H1 (cell line): ENCODE results near the gene CFAP20. TPM values are rescaled to one million over a fixed set of nuclear protein-coding genes. Genes with fewer than 3 reads are reported as not detected.

Experiments
- CTCF ChIA-PET: fragments of 300-600 bp; sonication (Branson Sonifier 250); formaldehyde crosslinking; loops from one replicate; lab custom pipeline; 2021; ENCODE audit not compliant: partially characterized antibody; lab: Charles Lee
- POLR2A ChIA-PET: fragments of 300-600 bp; sonication (Branson Sonifier 250); formaldehyde crosslinking; loops from one replicate; lab custom pipeline; 2021; ENCODE audit warnings: inconsistent platforms; ENCODE audit not compliant: partially characterized antibody; lab: Charles Lee
- DNase-seq, 2 experiments: peaks; one replicate each; pipeline versions ENCODE4 v3.0.0 to v3.0.0-alpha.2; 2010 to 2022; ENCODE audit warnings: low spot score in 2 of 2, low read depth in 1 of 2, mixed read lengths in 1 of 2
- FAIRE-seq: peaks from 2 replicates; lab custom pipeline; 2011; peaks lifted over from hg19 to GRCh38; lab: Jason Lieb, UNC
- H2AFZ ChIP-seq: 2 replicates; pipeline ENCODE4 v1.8.1; 2012; ENCODE audit warnings: low read length, inconsistent platforms
- H2AK5ac ChIP-seq: 2 replicates; pipeline ENCODE4 v1.6.1; 2013; ENCODE audit warnings: low read depth, low read length
- H2BK120ac ChIP-seq: replicated peaks from 2 replicates; pipeline ENCODE3; 2013; ENCODE audit warnings: low read depth, low read length, inconsistent platforms
- H2BK12ac ChIP-seq: 2 replicates; pipeline ENCODE4 v1.6.1; 2013; ENCODE audit warnings: low read depth, low read length
- H2BK15ac ChIP-seq: 2 replicates; pipeline ENCODE4 v1.6.1; 2013; ENCODE audit warnings: low read length
- H2BK20ac ChIP-seq: 2 replicates; pipeline ENCODE4 v1.6.1; 2013; ENCODE audit warnings: low read length
- H2BK5ac ChIP-seq: 2 replicates; pipeline ENCODE4 v1.6.1; 2013; ENCODE audit warnings: low read depth, low read length
- H3K14ac ChIP-seq: 2 replicates; pipeline ENCODE4 v1.6.1; 2013; ENCODE audit warnings: inconsistent platforms; ENCODE audit not compliant: insufficient read length
- H3K18ac ChIP-seq: 2 replicates; pipeline ENCODE4 v1.6.1; 2013; ENCODE audit warnings: low read length; ENCODE audit errors: extremely low read depth
- H3K23ac ChIP-seq: 2 replicates; pipeline ENCODE4 v1.6.1; 2013; ENCODE audit warnings: inconsistent platforms; ENCODE audit not compliant: insufficient read length
- H3K23me2 ChIP-seq: 2 replicates; pipeline ENCODE4 v1.6.1; 2013; ENCODE audit warnings: low read depth, low read length
- H3K27ac ChIP-seq: 2 replicates; pipeline ENCODE4 v1.6.1; 2011; ENCODE audit warnings: low read depth, low read length, inconsistent platforms
- H3K27me3 ChIP-seq, 4 experiments: replicated peaks in 1 of 4; 1 replicate in 1 of 4; 2 replicates in 3 of 4; pipeline versions ENCODE4 v1.6.1 to v1.8.1; 2011 to 2013; ENCODE audit warnings: low read length in 3 of 4, mild to moderate bottlenecking in 3 of 4, inconsistent platforms in 2 of 4, mixed read lengths in 2 of 4, moderate library complexity in 1 of 4; ENCODE audit not compliant: control insufficient read depth in 3 of 4, insufficient read depth in 3 of 4; ENCODE audit errors: extremely low read depth in 1 of 4
- H3K36me3 ChIP-seq, 4 experiments: 2 replicates each; pipeline versions ENCODE4 v1.6.1 to v1.8.1; 2011 to 2013; ENCODE audit warnings: mild to moderate bottlenecking in 4 of 4, low read length in 3 of 4, moderate library complexity in 2 of 4, control low read depth in 1 of 4, inconsistent platforms in 1 of 4; ENCODE audit not compliant: insufficient read depth in 4 of 4, control insufficient read depth in 2 of 4
- H3K4ac ChIP-seq: replicated peaks from 2 replicates; pipeline ENCODE3; 2013; ENCODE audit warnings: low read length, low read depth, mixed read lengths, inconsistent platforms; ENCODE audit not compliant: insufficient read length
- H3K4me1 ChIP-seq, 4 experiments: replicated peaks in 1 of 4; 1 replicate in 1 of 4; 2 replicates in 3 of 4; pipeline versions ENCODE4 v1.6.1 to v1.8.1; 2011 to 2013; ENCODE audit warnings: low read length in 3 of 4, inconsistent platforms in 2 of 4, mixed read lengths in 1 of 4; ENCODE audit not compliant: insufficient read depth in 4 of 4, control insufficient read depth in 3 of 4
- H3K4me2 ChIP-seq, 2 experiments: 2 replicates each; pipeline versions ENCODE4 v1.6.1 to v1.8.1; 2011 to 2013; ENCODE audit warnings: low read depth in 2 of 2, low read length in 2 of 2, control low read depth in 1 of 2, inconsistent platforms in 1 of 2, mild to moderate bottlenecking in 1 of 2; ENCODE audit not compliant: insufficient read depth in 1 of 2
- H3K4me3 ChIP-seq, 4 experiments: fragments of 200-600, 300-600 bp in 1 of 4; sonication (generic), shearing (Covaris generic), sonication (Bioruptor Twin) in 1 of 4; 2 replicates each; pipeline versions ENCODE4 v1.5.1 to v1.8.1; 2011 to 2016; ENCODE audit warnings: low read length in 4 of 4, low read depth in 3 of 4, control low read depth in 2 of 4, inconsistent platforms in 2 of 4, mild to moderate bottlenecking in 2 of 4, mixed read lengths in 1 of 4, moderate library complexity in 1 of 4; ENCODE audit not compliant: insufficient read depth in 2 of 4; ENCODE audit errors: extremely low read depth in 1 of 4
- H3K56ac ChIP-seq: replicated peaks from 2 replicates; pipeline ENCODE3; 2013; ENCODE audit warnings: low read depth, mild to moderate bottlenecking, mixed read lengths, low read length, inconsistent platforms; ENCODE audit not compliant: insufficient read length
- H3K79me1 ChIP-seq: 2 replicates; pipeline ENCODE4 v1.6.1; 2013; ENCODE audit warnings: low read depth, low read length, control low read depth
- H3K79me2 ChIP-seq, 2 experiments: 2 replicates each; pipeline versions ENCODE4 v1.6.1 to v1.8.1; 2012 to 2013; ENCODE audit warnings: low read length in 2 of 2, mild to moderate bottlenecking in 2 of 2, inconsistent platforms in 1 of 2; ENCODE audit not compliant: insufficient read depth in 2 of 2, control insufficient read depth in 1 of 2
- H3K9ac ChIP-seq, 4 experiments: replicated peaks in 1 of 4; 1 replicate in 1 of 4; 2 replicates in 3 of 4; pipeline versions ENCODE4 v1.6.1 to v1.8.1; 2011 to 2013; ENCODE audit warnings: low read depth in 3 of 4, low read length in 3 of 4, control low read depth in 2 of 4, mild to moderate bottlenecking in 2 of 4, moderate library complexity in 2 of 4, inconsistent platforms in 1 of 4; ENCODE audit errors: extremely low read depth in 1 of 4
- H3K9me3 ChIP-seq, 2 experiments: 2 replicates each; pipeline versions ENCODE4 v1.6.1 to v1.8.1; 2012 to 2013; ENCODE audit warnings: mild to moderate bottlenecking in 2 of 2, moderate library complexity in 2 of 2, control low read depth in 1 of 2, inconsistent platforms in 1 of 2, low read depth in 1 of 2, low read length in 1 of 2, mixed read lengths in 1 of 2; ENCODE audit not compliant: insufficient read depth in 2 of 2
- H4K20me1 ChIP-seq, 2 experiments: replicated peaks in 1 of 2; 2 replicates each; pipeline versions ENCODE3 to v1.8.1; 2011 to 2013; ENCODE audit warnings: inconsistent platforms in 2 of 2, low read length in 2 of 2, mild to moderate bottlenecking in 1 of 2; ENCODE audit not compliant: insufficient read depth in 2 of 2, control insufficient read depth in 1 of 2
- H4K5ac ChIP-seq: 2 replicates; pipeline ENCODE4 v1.6.1; 2013; ENCODE audit warnings: low read length, low read depth, mixed read lengths, inconsistent platforms; ENCODE audit not compliant: insufficient read length
- H4K8ac ChIP-seq: 2 replicates; pipeline ENCODE4 v1.8.0; 2013; ENCODE audit warnings: mild to moderate bottlenecking, moderate library complexity, low read length, inconsistent platforms; ENCODE audit not compliant: insufficient read depth; ENCODE audit errors: extremely low read depth
- H4K91ac ChIP-seq: replicated peaks from 2 replicates; pipeline ENCODE3; 2013; ENCODE audit warnings: low read length, mixed read lengths, inconsistent platforms; ENCODE audit not compliant: insufficient read length
- CBX8 ChIP-seq: fragments of 300-800, 300-1000 bp; sonication (generic); IDR thresholded peaks from 2 replicates; pipeline ENCODE4 v1.7.1; 2016; ENCODE audit warnings: low read depth, low read length, borderline replicate concordance
- CHD2 ChIP-seq: IDR thresholded peaks from 2 replicates; pipeline ENCODE4 v1.6.1; 2012; ENCODE audit warnings: low read length, improper control_type of control experiment
- CREB1 ChIP-seq: IDR thresholded peaks from 2 replicates; pipeline ENCODE4 v1.6.1; 2012; ENCODE audit warnings: inconsistent platforms
- TCF12 ChIP-seq: IDR thresholded peaks from 2 replicates; pipeline ENCODE4 v1.6.1; 2011; ENCODE audit warnings: low read depth, mild to moderate bottlenecking, low read length
- WGBS, 2 experiments: shearing (Covaris generic) in 1 of 2; methylation state at CpG; one replicate each; pipeline versions ENCODE4 v1.1.6 to v1.1.7; 2013 to 2015; ENCODE audit warnings: low lambda C conversion rate in 2 of 2, mixed read lengths in 2 of 2, inconsistent platforms in 1 of 2, low coverage in 1 of 2, missing lambda C conversion rate in 1 of 2; ENCODE audit not compliant: insufficient replicate concordance in 2 of 2, insufficient coverage in 1 of 2, insufficient read length in 1 of 2; ENCODE audit errors: extremely low coverage in 1 of 2, missing lambda C conversion rate in 1 of 2; 5-methylcytosine and 5-hydroxymethylcytosine counted together
- polyA plus RNA-seq, 7 experiments: library from polyadenylated mRNA; depleted of rRNA in 3 of 7; stranded (reverse) in 5 of 7; unstranded in 2 of 7; fragments of >200 nt in 5 of 7; fragments of 200-250 nt in 2 of 7; gene quantifications; 1 replicate in 5 of 7; 2 replicates in 1 of 7; 4 replicates in 1 of 7; pipeline versions ENCODE4 v1.2.1 to v1.2.3, GENCODE V29; 2011 to 2013; ENCODE audit warnings: missing spikeins in 2 of 7, mixed read lengths in 2 of 7
- total RNA-seq: library from RNA; stranded (reverse); fragmentation: NEBNext Ultra II Directional; extraction: Animal tissue kit (Norgen Biotek cat#: 25700); gene quantifications from 2 replicates; pipeline ENCODE4 v1.2.1, GENCODE V29; 2021

Gene CFAP20
- total and polyA plus RNA-seq, 2 of the 8 experiments (the other 6 are each of a cell fraction or from before 2014, with no cell fraction given), result 45.6 to 65.4 TPM

GRCh38 chr16:58085584-58086251, 43.5 kb downstream of the CFAP20 start:
- 93% methylated on average over 20 of the region's 21 CpGs; no CpG with 5 or more reads in 1 of the 2 experiments for WGBS, 2 experiments
- H3K23me2 ChIP-seq, result peaks cover 10% of the 10 kb centered on the region
- H2BK20ac ChIP-seq, result no peak overlapping the region
- H3K56ac ChIP-seq, result no peak overlapping the region
- no peak for DNase-seq
- no peak overlapping the region for H3K23ac ChIP-seq
- no peaks in the 10 kb centered on the region for H3K79me1 ChIP-seq
- no peak overlapping the region for H2AFZ ChIP-seq
- no peak overlapping the region for H3K14ac ChIP-seq
- H2BK120ac ChIP-seq, result no peak overlapping the region
- H4K91ac ChIP-seq, result no peak overlapping the region
- H4K5ac ChIP-seq, result no peak overlapping the region
- no peak for FAIRE-seq
- no peaks in the 10 kb centered on the region; a peak in 1 of 8 replicates for H3K36me3 ChIP-seq
- no peaks in the 10 kb centered on the region for H3K27me3 ChIP-seq
- no peak overlapping the region for H2BK5ac ChIP-seq
- no peak overlapping the region for H3K4me2 ChIP-seq
- H3K18ac ChIP-seq, result no peak overlapping the region
- no peak overlapping the region for H3K4me3 ChIP-seq
- H4K8ac ChIP-seq, result no peak overlapping the region
- no peak overlapping the region for H3K9ac ChIP-seq
- H2AK5ac ChIP-seq, result no peak overlapping the region
- H3K27ac ChIP-seq, result no peak overlapping the region
- no peak overlapping the region for H3K4ac ChIP-seq
- H2BK12ac ChIP-seq, result no peak overlapping the region
- CTCF ChIA-PET, result interaction anchor here (1.3 to 2.8 kb wide), 4 partner anchors 11 to 53 kb away, joined by 3 to 12 read pairs (median 5); no protein-coding TSS in a partner anchor
- H3K4me1 ChIP-seq, result peaks cover 0 to 10% (median 4%) of the 10 kb centered on the region in 4 experiments; a peak in 3 of 7 replicates
- H3K79me2 ChIP-seq, result no peaks in the 10 kb centered on the region
- H4K20me1 ChIP-seq, result peaks cover 0 to 10% of the 10 kb centered on the region in 2 experiments
- POLR2A ChIA-PET, result interaction anchor here (1.4 kb wide), 1 partner anchor 44 kb away, joined by 5 read pairs; the partner anchor contains the start of gene CFAP20
- no peak overlapping the region for H2BK15ac ChIP-seq
- H3K9me3 ChIP-seq, result no peaks in the 10 kb centered on the region
- TF ChIP-seq TCF12 (no peak), CHD2 (no peak), CREB1 (no peak), CBX8 (no peak)
